GM23248 (cell line): ENCODE measurements around the gene MGAT5. TPM values are rescaled to one million over a fixed set of nuclear protein-coding genes. Genes with fewer than 3 reads are reported as not detected.

Experiments
- DNase-seq: peaks from one replicate; pipeline ENCODE4 v3.0.0-alpha.2; 2015
- H2AFZ ChIP-seq: fragments of 200-600 bp; sonication (generic); 2 replicates; pipeline ENCODE4 v1.6.1; 2016; ENCODE audit warnings: antibody characterized with exemption
- H3F3A ChIP-seq: fragments of 200-600 bp; sonication (generic); 2 replicates; pipeline ENCODE4 v1.6.1; 2016; ENCODE audit warnings: mild to moderate bottlenecking, antibody characterized with exemption, mixed run types; ENCODE audit not compliant: insufficient read depth
- H3K27ac ChIP-seq: fragments of 200-600 bp; sonication (generic); 2 replicates; pipeline ENCODE4 v1.5.1; 2016; ENCODE audit warnings: mild to moderate bottlenecking
- H3K27me3 ChIP-seq: fragments of 200-600 bp; sonication (generic); replicated peaks from 2 replicates; pipeline ENCODE4 v1.6.1; 2016; ENCODE audit warnings: mild to moderate bottlenecking; ENCODE audit not compliant: insufficient read depth
- H3K36me3 ChIP-seq: fragments of 200-600 bp; sonication (generic); 2 replicates; pipeline ENCODE4 v1.6.1; 2016; ENCODE audit warnings: low read depth, mild to moderate bottlenecking
- H3K4me1 ChIP-seq: fragments of 200-600 bp; sonication (generic); 2 replicates; pipeline ENCODE4 v1.6.1; 2016; ENCODE audit warnings: mild to moderate bottlenecking; ENCODE audit not compliant: insufficient read depth
- H3K4me2 ChIP-seq: fragments of 200-600 bp; sonication (generic); one replicate; pipeline ENCODE4 v1.6.1; 2016; ENCODE audit warnings: mild to moderate bottlenecking; ENCODE audit not compliant: unreplicated experiment
- H3K4me3 ChIP-seq: fragments of 200-600 bp; sonication (generic); 2 replicates; pipeline ENCODE4 v1.5.1; 2016; ENCODE audit warnings: mild to moderate bottlenecking
- H3K79me2 ChIP-seq: fragments of 200-600 bp; sonication (generic); 2 replicates; pipeline ENCODE4 v1.6.1; 2016; ENCODE audit warnings: mild to moderate bottlenecking; ENCODE audit not compliant: insufficient read depth
- H3K9ac ChIP-seq: fragments of 200-600 bp; sonication (generic); 2 replicates; pipeline ENCODE4 v1.6.1; 2016; ENCODE audit warnings: mild to moderate bottlenecking
- H3K9me2 ChIP-seq: fragments of 200-600 bp; sonication (generic); 2 replicates; pipeline ENCODE4 v1.6.1; 2016; ENCODE audit warnings: mixed run types, mild to moderate bottlenecking, moderate library complexity; ENCODE audit not compliant: insufficient read depth
- H3K9me3 ChIP-seq: fragments of 200-600 bp; sonication (generic); one replicate; pipeline ENCODE4 v1.6.1; 2017; ENCODE audit warnings: low read depth
- H4K20me1 ChIP-seq: fragments of 200-600 bp; sonication (generic); 2 replicates; pipeline ENCODE4 v1.6.0; 2016; ENCODE audit not compliant: insufficient read depth
- EZH2 ChIP-seq: fragments of 200-600 bp; sonication (generic); IDR thresholded peaks from 2 replicates; pipeline ENCODE4 v1.6.1; 2018; ENCODE audit warnings: antibody characterized with exemption, mild to moderate bottlenecking; ENCODE audit not compliant: insufficient read depth, poor library complexity, severe bottlenecking
- EZH2phosphoT487 ChIP-seq: fragments of 200-600 bp; sonication (generic); IDR thresholded peaks from 2 replicates; pipeline ENCODE4 v1.6.1; 2018; ENCODE audit warnings: antibody characterized with exemption, moderate library complexity, mild to moderate bottlenecking, low read depth; ENCODE audit not compliant: insufficient read depth
- whole genome bisulfite sequencing, 2 experiments: methylation state at CpG; one replicate each; pipeline ENCODE4 v1.1.6; 2015 to 2017; ENCODE audit warnings: low lambda C conversion rate in 2 of 2, low coverage in 1 of 2; ENCODE audit errors: missing lambda C conversion rate in 2 of 2; 5-methylcytosine and 5-hydroxymethylcytosine counted together
- in situ Hi-C: fragments of 300-500 bp; cut with MboI; formaldehyde crosslinking; loops from 2 replicates; pipeline ENCODE4 v1.15.0; 2020
- polyA plus RNA-seq: library from polyadenylated mRNA; unstranded; fragments of >200 nt; fragmentation: Nextera tagmentation; extraction: Ambion mirVana; gene quantifications from 2 replicates; pipeline ENCODE4 v1.2.1, GENCODE V29; 2016
- total RNA-seq: library from RNA; depleted of rRNA; stranded (reverse); fragments of >200 nt; shearing (Covaris generic); gene quantifications from 2 replicates; pipeline ENCODE4 v1.2.3, GENCODE V29; 2014

MGAT5 gene
- total and polyA plus RNA-seq, 2 experiments from 2014 or later, result 1.8 to 15.9 TPM

DNA sequence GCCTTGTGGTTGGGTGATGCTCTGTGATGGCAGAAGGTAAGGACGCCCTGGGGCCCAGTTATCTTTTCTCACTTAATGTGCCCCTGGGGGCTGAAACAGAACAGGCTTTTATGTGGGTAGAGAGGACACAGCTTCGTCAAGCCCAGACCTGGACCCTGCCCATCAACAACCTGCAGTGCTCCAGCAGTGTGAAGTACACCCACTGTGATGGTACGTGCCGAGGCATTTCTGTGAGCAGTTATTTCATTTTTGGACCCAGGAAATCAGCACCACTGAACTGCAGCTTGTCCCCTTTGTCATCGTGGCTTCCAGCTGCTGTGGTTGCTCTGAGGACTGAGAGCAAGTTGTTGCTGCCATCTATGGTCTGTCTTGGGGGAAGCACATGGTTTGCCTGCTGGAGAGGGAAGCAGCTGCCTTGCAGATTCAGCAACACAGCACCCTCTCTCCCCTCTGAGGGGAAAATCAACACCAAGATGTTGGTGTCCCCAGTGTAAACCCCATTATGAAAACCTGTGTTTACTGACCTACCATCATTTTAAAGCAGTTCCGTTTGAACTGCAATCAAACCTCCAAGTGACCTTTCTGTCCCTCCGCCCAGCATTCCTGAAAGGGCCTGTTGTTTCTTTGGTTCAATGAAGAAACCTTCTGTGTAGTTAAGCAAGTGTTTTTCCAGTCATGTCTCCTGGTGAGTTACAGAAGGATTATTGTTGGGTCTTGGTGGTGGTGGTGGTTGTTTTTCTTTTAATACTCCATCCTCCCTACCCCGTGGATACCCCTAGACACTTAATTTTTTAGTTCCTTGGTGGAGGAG, 158.2 kb downstream of the MGAT5 start:
- WGBS, 2 experiments, result 46 to 48% methylated on average over 8 of the region's 8 CpGs
- Histone ChIP-seq H3K79me2 (no peaks in the 10 kb centered on the region), H4K20me1 (no peaks in the 10 kb centered on the region), H3K9me2 (no peaks in the 10 kb centered on the region), H3K36me3 (no peaks in the 10 kb centered on the region), H3K27ac (no peak overlapping the region), H3K4me2 (no peak overlapping the region), H3K4me1 (peaks cover 39% of the 10 kb centered on the region), H2AFZ (no peak overlapping the region), H3F3A (peaks cover 31% of the 10 kb centered on the region), H3K27me3 (no peaks in the 10 kb centered on the region), H3K4me3 (no peak overlapping the region), H3K9me3 (no peaks in the 10 kb centered on the region), H3K9ac (no peak overlapping the region; the same call in 1 of the 2 replicates)
- in situ Hi-C loops, result loop anchor here (5.0 to 25.0 kb wide), 2 partner anchors 295 to 525 kb away; no protein-coding TSS in a partner anchor
- peak; percentile 88 for DNase-seq
- TF ChIP-seq EZH2 (no peak), EZH2phosphoT487 (no peak)

DNA sequence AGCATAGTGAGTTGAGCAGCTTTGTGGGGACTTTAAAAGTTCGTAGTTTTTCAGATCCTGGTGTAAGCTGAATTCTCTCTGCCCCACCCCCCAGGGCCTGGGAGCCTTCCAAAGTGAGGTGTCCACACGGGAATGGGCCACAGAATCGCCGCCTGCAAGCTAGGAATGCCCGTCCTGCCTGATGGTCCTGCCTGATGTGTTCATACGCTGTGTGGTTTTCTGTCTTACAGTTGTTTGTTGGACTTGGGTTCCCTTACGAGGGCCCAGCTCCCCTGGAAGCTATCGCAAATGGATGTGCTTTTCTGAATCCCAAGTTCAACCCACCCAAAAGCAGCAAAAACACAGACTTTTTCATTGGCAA, 158.7 kb downstream of the MGAT5 start:
- Histone ChIP-seq H3K27ac (no peak overlapping the region), H3K9me3 (no peaks in the 10 kb centered on the region), H3K79me2 (no peaks in the 10 kb centered on the region), H3K4me2 (no peak overlapping the region), H2AFZ (no peak overlapping the region), H3F3A (peaks cover 30% of the 10 kb centered on the region), H3K4me1 (peaks cover 39% of the 10 kb centered on the region), H3K27me3 (no peaks in the 10 kb centered on the region), H3K36me3 (no peaks in the 10 kb centered on the region), H3K9me2 (no peaks in the 10 kb centered on the region), H3K9ac (no peak overlapping the region), H4K20me1 (no peaks in the 10 kb centered on the region), H3K4me3 (no peak overlapping the region)
- no peak for TF ChIP-seq EZH2
- no peak for TF ChIP-seq EZH2phosphoT487
- in situ Hi-C loops, result loop anchor here (5.0 to 25.0 kb wide), 2 partner anchors 295 to 525 kb away; no protein-coding TSS in a partner anchor
- WGBS, 2 experiments, result 92 to 94% methylated on average over 8 of the region's 8 CpGs
- DNase-seq, result no peak

DNA sequence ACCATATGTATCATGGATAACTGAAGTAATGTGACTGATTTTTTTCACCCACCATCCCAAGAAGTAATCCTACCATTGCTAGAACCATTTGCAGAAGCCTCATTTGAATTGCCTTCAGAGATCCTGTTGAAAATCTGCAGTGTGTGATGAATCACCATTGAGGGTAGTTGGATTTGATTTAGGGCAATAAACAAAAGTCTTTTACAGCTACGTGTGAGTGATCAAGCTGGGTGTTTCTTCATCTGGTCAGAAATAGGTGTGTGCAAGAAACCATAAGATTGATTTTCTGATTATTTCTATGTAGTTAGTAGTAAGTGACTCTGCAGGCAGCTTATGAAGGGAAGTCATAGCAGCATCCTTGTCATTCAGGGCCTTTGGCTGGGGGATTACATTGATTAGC, 159.6 kb downstream of the MGAT5 start:
- in situ Hi-C loops, result loop anchor here (5.0 to 25.0 kb wide), 2 partner anchors 296 to 526 kb away; no protein-coding TSS in a partner anchor
- peak; percentile 33 for DNase-seq

DNA sequence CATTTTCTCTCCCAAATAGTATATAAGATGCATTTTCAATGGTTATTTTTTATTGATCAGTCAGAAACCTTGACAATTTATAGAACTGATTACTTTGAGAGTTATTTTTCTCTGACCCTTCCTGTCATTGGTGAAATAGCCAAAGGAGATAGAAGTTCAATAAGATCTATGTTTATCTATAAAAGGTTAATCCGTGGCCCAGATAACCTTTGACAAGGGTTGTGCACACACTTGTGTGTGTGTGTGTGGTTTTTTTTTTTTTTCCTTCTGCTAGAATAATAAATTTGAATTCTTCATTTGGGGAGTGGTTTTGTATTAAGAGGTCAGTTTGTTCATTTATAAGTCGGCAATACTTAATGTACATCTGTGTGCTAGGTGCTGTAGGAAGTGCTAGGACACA, 160.0 kb downstream of the MGAT5 start:
- Histone ChIP-seq H3K79me2 (no peaks in the 10 kb centered on the region), H3K36me3 (no peaks in the 10 kb centered on the region), H3K9ac (no peak overlapping the region), H3F3A (peaks cover 17% of the 10 kb centered on the region), H4K20me1 (no peaks in the 10 kb centered on the region), H3K9me3 (no peaks in the 10 kb centered on the region), H3K4me1 (peaks cover 26% of the 10 kb centered on the region), H3K4me2 (no peak overlapping the region), H3K9me2 (no peaks in the 10 kb centered on the region), H3K4me3 (no peak overlapping the region), H2AFZ (no peak overlapping the region), H3K27ac (no peak overlapping the region), H3K27me3 (no peaks in the 10 kb centered on the region)
- in situ Hi-C loops, result loop anchor here (5.0 to 25.0 kb wide), 2 partner anchors 297 to 527 kb away; no protein-coding TSS in a partner anchor
- WGBS, 2 experiments, result 81 to 89% methylated on average over 2 of the region's 2 CpGs
- TF ChIP-seq EZH2 (no peak), EZH2phosphoT487 (no peak)
- DNase-seq, result no peak

More for the DNA sequence above, 159.6 kb downstream of the MGAT5 start:
- Histone ChIP-seq H3K9me3 (no peaks in the 10 kb centered on the region), H3K9ac (no peak overlapping the region), H2AFZ (no peak overlapping the region), H3K4me3 (no peak overlapping the region), H3K27ac (no peak overlapping the region), H3K27me3 (no peaks in the 10 kb centered on the region), H4K20me1 (no peaks in the 10 kb centered on the region), H3K79me2 (no peaks in the 10 kb centered on the region), H3K4me1 (peaks cover 31% of the 10 kb centered on the region), H3F3A (peaks cover 22% of the 10 kb centered on the region), H3K36me3 (no peaks in the 10 kb centered on the region), H3K9me2 (no peaks in the 10 kb centered on the region), H3K4me2 (no peak overlapping the region)
- WGBS, 2 experiments, result 40 to 50% methylated on average over 1 of the region's 1 CpG
- TF ChIP-seq EZH2 (no peak), EZH2phosphoT487 (no peak)
